SK-N-MC (cell line): ENCODE measurements around the gene GALNT13.

ENCODE experiments used
- DNase-seq: peaks from one replicate; pipeline ENCODE4 v3.0.0-alpha.2; 2011; ENCODE audit warnings: low read depth, low spot score
- H3K27ac ChIP-seq: fragments of 200-600 bp; sonication (generic); 2 replicates; pipeline ENCODE4 v1.5.1; 2016; ENCODE audit warnings: mixed run types
- H3K36me3 ChIP-seq: fragments of 200-600 bp; sonication (generic); 2 replicates; pipeline ENCODE4 v1.6.1; 2017; ENCODE audit warnings: antibody characterized with exemption, low read length, mixed read lengths; ENCODE audit not compliant: insufficient read depth
- H3K4me3 ChIP-seq: fragments of 200-600 bp; sonication (generic); 2 replicates; pipeline ENCODE4 v1.5.1; 2016
- H3K9ac ChIP-seq: fragments of 200-600 bp; sonication (generic); 2 replicates; pipeline ENCODE4 v1.8.0; 2017; ENCODE audit warnings: mixed run types, mixed read lengths; ENCODE audit not compliant: insufficient read length
- H3K9me3 ChIP-seq: fragments of 200-600 bp; sonication (generic); 2 replicates; pipeline ENCODE4 v1.6.1; 2017; ENCODE audit warnings: low read depth, mild to moderate bottlenecking, antibody characterized with exemption, low read length, moderate library complexity, mixed read lengths
- EZH2 ChIP-seq: fragments of 200-600 bp; sonication (generic); IDR thresholded peaks from one replicate; pipeline ENCODE4 v1.6.1; 2017; ENCODE audit warnings: antibody characterized with exemption
- FOXP2 ChIP-seq: optimal IDR thresholded peaks from 2 replicates; pipeline ENCODE3; 2011; ENCODE audit warnings: mild to moderate bottlenecking, moderate library complexity; ENCODE audit not compliant: insufficient read depth; ENCODE audit errors: extremely low read length, control extremely low read depth
- POLR2AphosphoS5 ChIP-seq: IDR thresholded peaks from 2 replicates; pipeline ENCODE4 v1.6.1; 2012; ENCODE audit warnings: mild to moderate bottlenecking, low read depth, low read length, borderline replicate concordance

The GALNT13 gene

GRCh38 chr2:154280543-154280942, 408.8 kb downstream of the GALNT13 start:
- no peak for TF ChIP-seq POLR2AphosphoS5
- TF ChIP-seq EZH2: no peak
- TF ChIP-seq FOXP2: no peak
- no peak for DNase-seq
- no peak overlapping the region for H3K4me3 ChIP-seq
- peaks cover 3% of the 10 kb centered on the region for H3K36me3 ChIP-seq
- H3K9me3 ChIP-seq: no peaks in the 10 kb centered on the region
- H3K9ac ChIP-seq: no peak overlapping the region
- H3K27ac ChIP-seq: no peak overlapping the region

GRCh38 chr2:154289870-154290269, 418.1 kb downstream of the GALNT13 start:
- H3K9ac ChIP-seq: no peak overlapping the region
- H3K4me3 ChIP-seq: no peak overlapping the region
- no peak overlapping the region for H3K27ac ChIP-seq
- no peaks in the 10 kb centered on the region for H3K9me3 ChIP-seq
- H3K36me3 ChIP-seq: peaks cover 17% of the 10 kb centered on the region
- no peak for DNase-seq
- TF ChIP-seq EZH2 (no peak), POLR2AphosphoS5 (no peak)

GRCh38 chr2:154291511-154291910, 419.8 kb downstream of the GALNT13 start:
- no peak overlapping the region for H3K9ac ChIP-seq
- no peak overlapping the region for H3K4me3 ChIP-seq
- no peaks in the 10 kb centered on the region for H3K9me3 ChIP-seq
- TF ChIP-seq POLR2AphosphoS5 (no peak), EZH2 (no peak), FOXP2 (no peak)
- H3K36me3 ChIP-seq: peaks cover 10% of the 10 kb centered on the region
- DNase-seq: no peak
- no peak overlapping the region for H3K27ac ChIP-seq

- Histone ChIP-seq H3K27ac (no peak overlapping the region), H3K4me3 (no peak overlapping the region), H3K9ac (no peak overlapping the region), H3K9me3 (no peaks in the 10 kb centered on the region), H3K36me3 (peaks cover 6% of the 10 kb centered on the region; the same call in 1 of the 2 replicates)
- DNase-seq: no peak
- TF ChIP-seq POLR2AphosphoS5 (no peak), FOXP2 (no peak), EZH2 (no peak)
Observed at GRCh38 chr2:154291927-154292326, 420.2 kb downstream of the GALNT13 start.

- Histone ChIP-seq H3K36me3 (no peaks in the 10 kb centered on the region; the same call in 1 of the 2 replicates), H3K9ac (no peak overlapping the region), H3K27ac (no peak overlapping the region), H3K9me3 (no peaks in the 10 kb centered on the region), H3K4me3 (no peak overlapping the region)
- TF ChIP-seq POLR2AphosphoS5: no peak
- TF ChIP-seq EZH2: no peak
- no peak for TF ChIP-seq FOXP2
- no peak for DNase-seq
Observed at GRCh38 chr2:154293864-154294263, 422.1 kb downstream of the GALNT13 start.

GRCh38 chr2:154306266-154306970, 434.7 kb downstream of the GALNT13 start:
- TF ChIP-seq POLR2AphosphoS5 (no peak), FOXP2 (no peak), EZH2 (no peak)
- Histone ChIP-seq H3K27ac (no peak overlapping the region), H3K4me3 (no peak overlapping the region), H3K9me3 (no peaks in the 10 kb centered on the region), H3K36me3 (peaks cover 12% of the 10 kb centered on the region; the same call in 1 of the 2 replicates), H3K9ac (no peak overlapping the region)
- no peak for DNase-seq

- TF ChIP-seq EZH2 (no peak), FOXP2 (no peak), POLR2AphosphoS5 (no peak)
- Histone ChIP-seq H3K36me3 (peaks cover 12% of the 10 kb centered on the region; the same call in 1 of the 2 replicates), H3K27ac (no peak overlapping the region), H3K4me3 (no peak overlapping the region), H3K9me3 (no peaks in the 10 kb centered on the region), H3K9ac (no peak overlapping the region)
- no peak for DNase-seq
Observed at GRCh38 chr2:154307007-154307406, 435.3 kb downstream of the GALNT13 start.

- Histone ChIP-seq H3K36me3 (no peaks in the 10 kb centered on the region), H3K4me3 (no peak overlapping the region), H3K27ac (no peak overlapping the region), H3K9ac (no peak overlapping the region), H3K9me3 (no peaks in the 10 kb centered on the region)
- TF ChIP-seq POLR2AphosphoS5: no peak
- no peak for TF ChIP-seq FOXP2
- TF ChIP-seq EZH2: no peak
- no peak for DNase-seq
Observed at GRCh38 chr2:154324601-154325000, 452.9 kb downstream of the GALNT13 start.

GRCh38 chr2:154329510-154329909, 457.8 kb downstream of the GALNT13 start:
- Histone ChIP-seq H3K27ac (no peak overlapping the region), H3K4me3 (no peak overlapping the region), H3K36me3 (no peaks in the 10 kb centered on the region), H3K9me3 (no peaks in the 10 kb centered on the region), H3K9ac (no peak overlapping the region)
- DNase-seq: no peak
- TF ChIP-seq FOXP2: no peak
- TF ChIP-seq POLR2AphosphoS5: no peak
- TF ChIP-seq EZH2: no peak
